ENCODE measurements around the gene SNRPA. TPM values are rescaled to one million over a fixed set of nuclear protein-coding genes. Genes with fewer than 3 reads are reported as not detected.

Gene SNRPA
- total RNA-seq, 1 experiment from 2014 or later, result 102 TPM

DNA sequence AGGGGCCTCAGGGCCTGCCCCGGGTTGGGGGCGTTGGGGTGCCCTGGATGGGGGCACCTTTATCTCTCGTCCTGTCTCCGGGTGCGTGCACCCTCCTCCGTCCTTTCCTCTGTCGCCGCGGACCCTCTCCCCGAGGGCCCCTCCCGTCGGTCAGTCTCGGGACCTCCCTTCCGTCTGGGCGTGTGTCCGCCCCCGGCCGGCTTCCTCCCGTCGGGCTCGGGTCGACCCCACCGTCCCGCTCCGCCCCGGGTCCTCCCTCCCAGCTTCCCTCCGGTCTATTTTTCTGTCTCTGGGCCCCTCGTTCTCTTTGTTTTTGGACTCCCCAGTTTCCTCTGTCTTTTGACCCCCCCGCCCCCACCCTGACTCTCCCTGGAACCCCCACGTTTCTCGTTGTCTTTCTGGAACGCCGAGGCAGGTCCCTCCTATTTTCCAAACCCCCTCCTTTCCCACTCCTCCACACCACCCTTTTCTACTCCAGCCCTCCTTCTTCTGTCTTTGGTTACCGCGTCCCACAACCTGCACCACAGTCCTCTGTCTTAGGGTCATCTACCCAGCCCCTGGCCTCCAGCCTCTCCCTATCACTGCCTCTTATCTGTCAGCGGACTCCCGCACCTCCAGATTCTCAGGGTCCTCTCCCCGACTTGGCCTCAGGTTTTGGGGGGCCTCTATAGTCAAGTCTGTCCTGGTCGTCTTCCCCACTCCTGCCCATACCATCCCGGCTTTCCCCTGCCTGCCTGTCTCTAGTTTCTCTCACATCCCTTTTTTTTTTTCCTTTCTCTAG, 48.7 kb downstream of the SNRPA start:
- CTCF ChIA-PET, result interaction anchor here (2.8 kb wide), 1 partner anchor 22 kb away, joined by 15 read pairs; the partner anchor contains the start of gene RAB4B
- H3K27me3 Mint-ChIP-seq (ENCODE audit: unreplicated experiment), result no peaks in the 10 kb centered on the region
- DNase-seq, result peak; percentile 40
- peaks cover 62% of the 10 kb centered on the region for H3K4me1 Mint-ChIP-seq (ENCODE audit: low read depth, unreplicated experiment)
- H3K4me3 Mint-ChIP-seq (ENCODE audit: low read depth, unreplicated experiment), result peak overlapping the region; percentile 88
- H3K9me3 Mint-ChIP-seq (ENCODE audit: low read depth, unreplicated experiment), result no peaks in the 10 kb centered on the region
- H3K27ac Mint-ChIP-seq (ENCODE audit: unreplicated experiment), result peak overlapping the region; percentile 95
- BruUV-seq (replicated peaks), result no TSS peak
- H3K36me3 Mint-ChIP-seq (ENCODE audit: insufficient read depth, unreplicated experiment), result peaks cover 75% of the 10 kb centered on the region
- TF ChIP-seq, protein P1, sequence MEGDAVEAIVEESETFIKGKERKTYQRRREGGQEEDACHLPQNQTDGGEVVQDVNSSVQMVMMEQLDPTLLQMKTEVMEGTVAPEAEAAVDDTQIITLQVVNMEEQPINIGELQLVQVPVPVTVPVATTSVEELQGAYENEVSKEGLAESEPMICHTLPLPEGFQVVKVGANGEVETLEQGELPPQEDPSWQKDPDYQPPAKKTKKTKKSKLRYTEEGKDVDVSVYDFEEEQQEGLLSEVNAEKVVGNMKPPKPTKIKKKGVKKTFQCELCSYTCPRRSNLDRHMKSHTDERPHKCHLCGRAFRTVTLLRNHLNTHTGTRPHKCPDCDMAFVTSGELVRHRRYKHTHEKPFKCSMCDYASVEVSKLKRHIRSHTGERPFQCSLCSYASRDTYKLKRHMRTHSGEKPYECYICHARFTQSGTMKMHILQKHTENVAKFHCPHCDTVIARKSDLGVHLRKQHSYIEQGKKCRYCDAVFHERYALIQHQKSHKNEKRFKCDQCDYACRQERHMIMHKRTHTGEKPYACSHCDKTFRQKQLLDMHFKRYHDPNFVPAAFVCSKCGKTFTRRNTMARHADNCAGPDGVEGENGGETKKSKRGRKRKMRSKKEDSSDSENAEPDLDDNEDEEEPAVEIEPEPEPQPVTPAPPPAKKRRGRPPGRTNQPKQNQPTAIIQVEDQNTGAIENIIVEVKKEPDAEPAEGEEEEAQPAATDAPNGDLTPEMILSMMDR (IDR thresholded peaks at IDR 0.05; ENCODE audit: unreplicated experiment), result no peak
- intact Hi-C loops (cut with micrococcal nuclease; ENCODE audit: unreplicated experiment), result loop anchor here (5.0 kb wide), 1 partner anchor 47 kb away; the partner anchor contains the start of genes ACTMAP and SNRPA

DNA sequence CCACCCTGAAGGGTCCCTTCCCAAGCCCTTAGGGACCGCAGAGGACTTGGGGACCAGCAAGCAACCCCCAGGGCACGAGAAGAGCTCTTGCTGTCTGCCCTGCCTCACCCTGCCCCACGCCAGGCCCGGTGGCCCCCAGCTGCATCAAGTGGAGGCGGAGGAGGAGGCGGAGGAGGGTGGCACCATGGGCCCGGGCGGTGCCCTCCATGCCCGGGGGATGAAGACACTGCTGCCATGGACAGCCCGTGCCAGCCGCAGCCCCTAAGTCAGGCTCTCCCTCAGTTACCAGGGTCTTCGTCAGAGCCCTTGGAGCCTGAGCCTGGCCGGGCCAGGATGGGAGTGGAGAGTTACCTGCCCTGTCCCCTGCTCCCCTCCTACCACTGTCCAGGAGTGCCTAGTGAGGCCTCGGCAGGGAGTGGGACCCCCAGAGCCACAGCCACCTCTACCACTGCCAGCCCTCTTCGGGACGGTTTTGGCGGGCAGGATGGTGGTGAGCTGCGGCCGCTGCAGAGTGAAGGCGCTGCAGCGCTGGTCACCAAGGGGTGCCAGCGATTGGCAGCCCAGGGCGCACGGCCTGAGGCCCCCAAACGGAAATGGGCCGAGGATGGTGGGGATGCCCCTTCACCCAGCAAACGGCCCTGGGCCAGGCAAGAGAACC, 49.5 kb downstream of the SNRPA start:
- DNase-seq, result no peak
- intact Hi-C loops (cut with micrococcal nuclease; ENCODE audit: unreplicated experiment), result no loop called here
- Mint-ChIP-seq H3K9me3 (ENCODE audit: low read depth, unreplicated experiment) (no peaks in the 10 kb centered on the region), H3K4me3 (ENCODE audit: low read depth, unreplicated experiment) (peak overlapping the region; percentile 88), H3K27ac (ENCODE audit: unreplicated experiment) (peak overlapping the region; percentile 95), H3K4me1 (ENCODE audit: low read depth, unreplicated experiment) (peaks cover 69% of the 10 kb centered on the region), H3K27me3 (ENCODE audit: unreplicated experiment) (no peaks in the 10 kb centered on the region), H3K36me3 (ENCODE audit: insufficient read depth, unreplicated experiment) (peaks cover 79% of the 10 kb centered on the region)
- no TSS peak for BruUV-seq (replicated peaks)
- CTCF ChIA-PET, result interaction anchor here (0.8 kb wide), 1 partner anchor 42 kb away, joined by 4 read pairs; no protein-coding TSS in a partner anchor
- TF ChIP-seq, protein P1 (IDR thresholded peaks at IDR 0.05; ENCODE audit: unreplicated experiment), result no peak

DNA sequence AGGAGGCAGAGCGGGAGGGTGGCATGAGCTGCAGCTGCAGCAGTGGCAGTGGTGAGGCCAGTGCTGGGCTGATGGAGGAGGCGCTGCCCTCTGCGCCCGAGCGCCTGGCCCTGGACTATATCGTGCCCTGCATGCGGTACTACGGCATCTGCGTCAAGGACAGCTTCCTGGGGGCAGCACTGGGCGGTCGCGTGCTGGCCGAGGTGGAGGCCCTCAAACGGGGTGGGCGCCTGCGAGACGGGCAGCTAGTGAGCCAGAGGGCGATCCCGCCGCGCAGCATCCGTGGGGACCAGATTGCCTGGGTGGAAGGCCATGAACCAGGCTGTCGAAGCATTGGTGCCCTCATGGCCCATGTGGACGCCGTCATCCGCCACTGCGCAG, 50.0 kb downstream of the SNRPA start:
- TF ChIP-seq, protein P1 (IDR thresholded peaks at IDR 0.05; ENCODE audit: unreplicated experiment), result no peak
- peaks cover 84% of the 10 kb centered on the region for H3K36me3 Mint-ChIP-seq (ENCODE audit: insufficient read depth, unreplicated experiment)
- peak overlapping the region; percentile 88 for H3K4me3 Mint-ChIP-seq (ENCODE audit: low read depth, unreplicated experiment)
- no peaks in the 10 kb centered on the region for H3K9me3 Mint-ChIP-seq (ENCODE audit: low read depth, unreplicated experiment)
- CTCF ChIA-PET, result interaction anchor here (0.8 kb wide), 1 partner anchor 42 kb away, joined by 4 read pairs; no protein-coding TSS in a partner anchor
- no TSS peak for BruUV-seq (replicated peaks)
- intact Hi-C loops (cut with micrococcal nuclease; ENCODE audit: unreplicated experiment), result no loop called here
- peaks cover 74% of the 10 kb centered on the region for H3K4me1 Mint-ChIP-seq (ENCODE audit: low read depth, unreplicated experiment)
- DNase-seq, result no peak
- H3K27me3 Mint-ChIP-seq (ENCODE audit: unreplicated experiment), result no peaks in the 10 kb centered on the region
- peak overlapping the region; percentile 95 for H3K27ac Mint-ChIP-seq (ENCODE audit: unreplicated experiment)

DNA sequence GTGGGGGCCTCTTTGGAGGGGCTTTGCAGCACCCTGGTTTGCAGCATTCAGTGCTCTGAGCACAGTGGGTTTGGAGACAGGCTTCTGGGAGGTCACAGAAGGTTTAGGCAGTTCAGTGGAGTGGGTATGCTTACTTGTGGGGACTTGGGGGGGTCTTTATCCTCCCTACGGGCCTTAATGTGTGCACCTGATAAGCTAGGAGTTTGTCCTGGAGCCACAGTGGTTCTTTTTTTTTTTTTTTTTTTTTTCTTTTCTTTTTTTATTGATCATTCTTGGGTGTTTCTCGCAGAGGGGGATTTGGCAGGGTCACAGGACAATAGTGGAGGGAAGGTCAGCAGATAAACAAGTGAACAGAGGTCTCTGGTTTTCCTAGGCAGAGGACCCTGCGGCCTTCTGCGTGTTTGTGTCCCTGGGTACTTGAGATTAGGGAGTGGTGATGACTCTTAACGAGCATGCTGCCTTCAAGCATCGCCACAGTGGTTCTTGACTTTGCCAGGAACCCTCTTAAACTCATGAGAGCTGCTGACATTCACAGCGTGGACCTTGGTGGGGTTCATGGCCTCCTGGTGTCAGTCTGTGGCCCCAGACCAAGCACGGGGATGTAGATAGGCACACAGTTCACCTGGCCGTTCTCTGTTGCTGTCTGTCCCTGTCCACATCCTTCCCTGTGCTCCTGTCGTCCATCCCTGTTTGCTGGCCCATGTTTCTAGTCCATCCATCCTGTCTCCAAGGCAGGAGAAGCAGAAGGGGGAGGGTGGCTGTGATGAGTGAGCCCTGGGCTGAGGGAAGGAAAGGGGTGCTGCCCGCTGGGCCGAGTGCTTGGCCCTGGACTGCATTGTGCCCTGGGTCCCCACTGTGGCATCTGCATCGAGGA, 50.7 kb downstream of the SNRPA start:
- TF ChIP-seq, protein P1 (IDR thresholded peaks at IDR 0.05; ENCODE audit: unreplicated experiment), result no peak
- no peak for DNase-seq
- Mint-ChIP-seq H3K4me3 (ENCODE audit: low read depth, unreplicated experiment) (peak overlapping the region; percentile 88), H3K27ac (ENCODE audit: unreplicated experiment) (peak overlapping the region; percentile 11), H3K4me1 (ENCODE audit: low read depth, unreplicated experiment) (peaks cover 81% of the 10 kb centered on the region), H3K36me3 (ENCODE audit: insufficient read depth, unreplicated experiment) (peaks cover 87% of the 10 kb centered on the region), H3K9me3 (ENCODE audit: low read depth, unreplicated experiment) (no peaks in the 10 kb centered on the region), H3K27me3 (ENCODE audit: unreplicated experiment) (no peaks in the 10 kb centered on the region)
- intact Hi-C loops (cut with micrococcal nuclease; ENCODE audit: unreplicated experiment), result no loop called here
- TSS peak; percentile 72 for BruUV-seq (replicated peaks)
- CTCF ChIA-PET, result interaction anchor here (0.5 to 1.1 kb wide), 4 partner anchors 23 to 1396 kb away, joined by 3 to 7 read pairs (median 4); no protein-coding TSS in a partner anchor

Measured in Calu3 (cell line).